ENCODE results near the gene SBF2.

GRCh38 chr11:10326012-10326964 is 32.3 kb upstream of the SBF2 start:
- TF ChIP-seq CTCF (IDR thresholded peaks at IDR 0.05; ENCODE audit: extremely low read depth in 1 of 2, insufficient read depth in 1 of 2, low read depth in 1 of 2, low read length in 2 of 2) = no peak
- no peak for TF ChIP-seq EZH2 (IDR thresholded peaks at IDR 0.05; ENCODE audit: borderline replicate concordance, low read depth, low read length, severe bottlenecking)
- no peak for TF ChIP-seq POLR2A (IDR thresholded peaks at IDR 0.05; ENCODE audit: low read depth, low read length)
- no peak for TF ChIP-seq JUN (IDR thresholded peaks at IDR 0.05; ENCODE audit: borderline replicate concordance, insufficient read depth, insufficient read length, low read depth)
- TF ChIP-seq FOS (IDR thresholded peaks at IDR 0.05; ENCODE audit: borderline replicate concordance, insufficient read depth, low read length) = no peak
- TF ChIP-seq GATA2 (IDR thresholded peaks at IDR 0.05; ENCODE audit: insufficient read depth, insufficient read length, low read depth, low read length) = no peak
